ENCODE results near the gene LHFPL4. TPM values are rescaled to one million over a fixed set of nuclear protein-coding genes. Genes with fewer than 3 reads are reported as not detected.

The LHFPL4 gene
- total and polyA plus RNA-seq, 4 donors: 0.08 TPM; not detected in 3

- H3K4me1 ChIP-seq (ENCODE audit: control insufficient read depth in 4 of 4, insufficient read depth in 4 of 4, low read length in 3 of 4): peaks cover 0 to 13% (median 3%) of the 10 kb centered on the region in 4 donors
- H3K9ac ChIP-seq (ENCODE audit: low read depth in 1 of 2, low read length in 2 of 2): no peak overlapping the region
- TF ChIP-seq ATF3 (IDR thresholded peaks at IDR 0.05): no peak
- peak; percentile 99 for TF ChIP-seq REST (IDR thresholded peaks at IDR 0.05)
- TF ChIP-seq RXRA (IDR thresholded peaks at IDR 0.05): no peak
- H3K27ac ChIP-seq (ENCODE audit: low read depth in 1 of 2, low read length in 2 of 2): no peak overlapping the region
- WGBS: 10% methylated on average over 57 of the region's 57 CpGs
- H3K36me3 ChIP-seq (ENCODE audit: control insufficient read depth in 4 of 4, insufficient read depth in 3 of 4, low read depth in 1 of 4, low read length in 3 of 4): no peaks in the 10 kb centered on the region
- peak; percentile 46 for DNase-seq (ENCODE audit: low spot score)
- H3K9me3 ChIP-seq (ENCODE audit: control insufficient read depth in 4 of 4, low read length in 3 of 4): no peaks in the 10 kb centered on the region
- H3K4me3 ChIP-seq (ENCODE audit: low read depth in 1 of 3, low read length in 3 of 3): no peak overlapping the region
- peaks cover 0 to 15% (median 6%) of the 10 kb centered on the region in 4 donors for H3K27me3 ChIP-seq (ENCODE audit: control insufficient read depth in 4 of 4, insufficient read depth in 4 of 4, low read length in 3 of 4)
Observed at GRCh38 chr3:9552252-9552999, 1.2 kb downstream of the LHFPL4 start.

- peaks cover 0 to 13% (median 3%) of the 10 kb centered on the region in 4 donors for H3K4me1 ChIP-seq (ENCODE audit: control insufficient read depth in 4 of 4, insufficient read depth in 4 of 4, low read length in 3 of 4)
- no peaks in the 10 kb centered on the region for H3K36me3 ChIP-seq (ENCODE audit: control insufficient read depth in 4 of 4, insufficient read depth in 3 of 4, low read depth in 1 of 4, low read length in 3 of 4)
- peaks cover 0 to 19% (median 6%) of the 10 kb centered on the region in 4 donors for H3K27me3 ChIP-seq (ENCODE audit: control insufficient read depth in 4 of 4, insufficient read depth in 4 of 4, low read length in 3 of 4)
- H3K4me3 ChIP-seq (ENCODE audit: low read depth in 1 of 3, low read length in 3 of 3): no peak overlapping the region
- 76% methylated on average over 1 of the region's 1 CpG for WGBS
- no peak overlapping the region for H3K9ac ChIP-seq (ENCODE audit: low read depth in 1 of 2, low read length in 2 of 2)
- H3K27ac ChIP-seq (ENCODE audit: low read depth in 1 of 2, low read length in 2 of 2): no peak overlapping the region
- DNase-seq (ENCODE audit: low spot score): no peak
- H3K9me3 ChIP-seq (ENCODE audit: control insufficient read depth in 4 of 4, low read length in 3 of 4): no peaks in the 10 kb centered on the region
- no peak for TF ChIP-seq REST (IDR thresholded peaks at IDR 0.05)
- TF ChIP-seq FOXA1 (IDR thresholded peaks at IDR 0.05): no peak
- TF ChIP-seq FOXA2 (IDR thresholded peaks at IDR 0.05): no peak
- TF ChIP-seq JUND (IDR thresholded peaks at IDR 0.05): no peak
- no peak for TF ChIP-seq NR2F2 (IDR thresholded peaks at IDR 0.05)
- TF ChIP-seq TAF1 (conservative IDR thresholded peaks at IDR 0.05): no peak
- no peak for TF ChIP-seq ATF3 (IDR thresholded peaks at IDR 0.05)
- TF ChIP-seq HNF4A (conservative IDR thresholded peaks at IDR 0.05): no peak
- TF ChIP-seq GABPA (IDR thresholded peaks at IDR 0.05 in 1 of 2, conservative IDR thresholded peaks at IDR 0.05 in 1 of 2): no peak
- TF ChIP-seq MAX (IDR thresholded peaks at IDR 0.05): no peak
- no peak for TF ChIP-seq RXRA (IDR thresholded peaks at IDR 0.05)
- no peak for TF ChIP-seq YY1 (IDR thresholded peaks at IDR 0.05)
- no peak for TF ChIP-seq EGR1 (IDR thresholded peaks at IDR 0.05; ENCODE audit: low read depth in 2 of 2)
- no peak for TF ChIP-seq RAD21 (IDR thresholded peaks at IDR 0.05)
- TF ChIP-seq ZBTB33 (IDR thresholded peaks at IDR 0.05): no peak
- TF ChIP-seq SP1 (IDR thresholded peaks at IDR 0.05): no peak
- TF ChIP-seq CTCF (IDR thresholded peaks at IDR 0.05; ENCODE audit: low read depth, low read length, missing input control): no peak
- TF ChIP-seq HNF4G (IDR thresholded peaks at IDR 0.05): no peak
Observed at GRCh38 chr3:9550999-9551398, 2.6 kb downstream of the LHFPL4 start.

All from liver (tissue), 9 donors.